GM12878 (cell line): ENCODE results near the gene RTN4RL1.

Experiments used
- EZH2 ChIP-seq: IDR thresholded peaks from 2 replicates; pipeline ENCODE4 v1.6.1; 2012; ENCODE audit warnings: low read depth, mild to moderate bottlenecking, control low read depth, inconsistent platforms, low read length, borderline replicate concordance; ENCODE audit not compliant: control insufficient read depth
- JUND ChIP-seq: IDR thresholded peaks from 2 replicates; pipeline ENCODE4 v1.6.1; 2012; ENCODE audit warnings: low read depth, mild to moderate bottlenecking, low read length, improper control_type of control experiment, moderate library complexity
- TAF1 ChIP-seq: IDR thresholded peaks from 2 replicates; pipeline ENCODE4 v1.6.1; 2011; ENCODE audit warnings: mild to moderate bottlenecking, low read depth, low read length, borderline replicate concordance
- TF ChIP-seq, protein P1 (sequence below): IDR thresholded peaks from 2 replicates; pipeline ENCODE4 v1.6.1; 2011; ENCODE audit warnings: borderline replicate concordance, low read depth, mild to moderate bottlenecking, moderate library complexity, mixed read lengths, low read length; ENCODE audit not compliant: insufficient read depth; ENCODE audit errors: extremely low read length

DNA sequence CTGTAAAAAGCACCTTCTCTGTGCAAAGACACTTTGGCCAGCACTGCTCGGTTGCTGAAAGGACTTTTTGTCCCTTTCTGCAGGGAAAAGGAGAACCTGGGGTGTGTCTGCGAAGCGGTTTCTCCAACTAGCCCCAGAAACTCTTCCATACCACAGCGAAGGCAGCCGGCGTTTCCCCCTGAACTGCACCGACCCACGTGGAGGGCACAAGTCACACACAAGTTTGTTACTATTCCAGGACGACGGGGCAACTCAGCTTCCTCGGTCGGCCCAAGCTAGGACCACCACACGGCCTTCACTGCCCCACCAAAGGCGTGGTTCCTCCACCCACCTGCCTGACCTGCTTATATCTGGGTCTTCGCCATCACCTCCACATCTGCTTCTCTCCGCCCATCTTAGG lies 1.9 kb downstream of the RTN4RL1 start:
- TF ChIP-seq, protein P1, sequence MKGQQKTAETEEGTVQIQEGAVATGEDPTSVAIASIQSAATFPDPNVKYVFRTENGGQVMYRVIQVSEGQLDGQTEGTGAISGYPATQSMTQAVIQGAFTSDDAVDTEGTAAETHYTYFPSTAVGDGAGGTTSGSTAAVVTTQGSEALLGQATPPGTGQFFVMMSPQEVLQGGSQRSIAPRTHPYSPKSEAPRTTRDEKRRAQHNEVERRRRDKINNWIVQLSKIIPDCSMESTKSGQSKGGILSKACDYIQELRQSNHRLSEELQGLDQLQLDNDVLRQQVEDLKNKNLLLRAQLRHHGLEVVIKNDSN: no peak
- no peak for TF ChIP-seq EZH2
- no peak for TF ChIP-seq TAF1
- TF ChIP-seq JUND: no peak
